GM12864 (cell line): Measurements from ENCODE around the gene NAALADL2.
"Not testable (repeated sequence)": the region's sequence is repeated elsewhere in the genome, so short reads cannot be mapped to it uniquely, and the experiment has no call there.

Source experiments
- DNase-seq: peaks from one replicate; pipeline ENCODE4 v3.0.0-alpha.2; 2011; ENCODE audit warnings: low read depth
- H3K4me3 ChIP-seq: 2 replicates; pipeline ENCODE4 v1.5.1; 2011; ENCODE audit warnings: mild to moderate bottlenecking, low read depth, low read length, control low read depth
- TF ChIP-seq, protein P1 (sequence below): IDR thresholded peaks from 2 replicates; pipeline ENCODE4 v1.5.1; 2011; ENCODE audit warnings: low read depth, mild to moderate bottlenecking, moderate library complexity, low read length, control low read depth, inconsistent platforms; ENCODE audit errors: missing control alignments

Gene NAALADL2

DNA sequence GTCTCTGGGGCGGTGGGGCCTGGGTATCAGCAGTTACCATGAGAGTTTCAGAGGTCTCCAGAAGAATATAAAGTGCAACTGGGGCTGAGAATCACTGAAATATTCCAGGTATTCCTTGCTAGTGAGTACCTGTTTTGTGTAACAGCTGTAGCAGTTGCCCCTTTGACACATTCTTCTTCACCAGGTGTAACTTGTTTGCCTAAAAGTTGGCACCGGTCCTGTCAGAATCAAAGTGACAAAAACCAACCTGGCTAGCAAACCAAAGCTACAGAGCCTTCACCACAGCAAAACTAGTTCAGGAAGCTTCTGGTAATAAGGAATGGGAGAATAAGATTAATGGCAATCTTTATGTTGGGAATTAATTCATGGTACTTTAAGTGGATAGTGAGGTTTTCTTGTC is 296.0 kb downstream of the NAALADL2 start:
- TF ChIP-seq, protein P1, sequence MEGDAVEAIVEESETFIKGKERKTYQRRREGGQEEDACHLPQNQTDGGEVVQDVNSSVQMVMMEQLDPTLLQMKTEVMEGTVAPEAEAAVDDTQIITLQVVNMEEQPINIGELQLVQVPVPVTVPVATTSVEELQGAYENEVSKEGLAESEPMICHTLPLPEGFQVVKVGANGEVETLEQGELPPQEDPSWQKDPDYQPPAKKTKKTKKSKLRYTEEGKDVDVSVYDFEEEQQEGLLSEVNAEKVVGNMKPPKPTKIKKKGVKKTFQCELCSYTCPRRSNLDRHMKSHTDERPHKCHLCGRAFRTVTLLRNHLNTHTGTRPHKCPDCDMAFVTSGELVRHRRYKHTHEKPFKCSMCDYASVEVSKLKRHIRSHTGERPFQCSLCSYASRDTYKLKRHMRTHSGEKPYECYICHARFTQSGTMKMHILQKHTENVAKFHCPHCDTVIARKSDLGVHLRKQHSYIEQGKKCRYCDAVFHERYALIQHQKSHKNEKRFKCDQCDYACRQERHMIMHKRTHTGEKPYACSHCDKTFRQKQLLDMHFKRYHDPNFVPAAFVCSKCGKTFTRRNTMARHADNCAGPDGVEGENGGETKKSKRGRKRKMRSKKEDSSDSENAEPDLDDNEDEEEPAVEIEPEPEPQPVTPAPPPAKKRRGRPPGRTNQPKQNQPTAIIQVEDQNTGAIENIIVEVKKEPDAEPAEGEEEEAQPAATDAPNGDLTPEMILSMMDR, result no peak
- no peak for DNase-seq

DNA sequence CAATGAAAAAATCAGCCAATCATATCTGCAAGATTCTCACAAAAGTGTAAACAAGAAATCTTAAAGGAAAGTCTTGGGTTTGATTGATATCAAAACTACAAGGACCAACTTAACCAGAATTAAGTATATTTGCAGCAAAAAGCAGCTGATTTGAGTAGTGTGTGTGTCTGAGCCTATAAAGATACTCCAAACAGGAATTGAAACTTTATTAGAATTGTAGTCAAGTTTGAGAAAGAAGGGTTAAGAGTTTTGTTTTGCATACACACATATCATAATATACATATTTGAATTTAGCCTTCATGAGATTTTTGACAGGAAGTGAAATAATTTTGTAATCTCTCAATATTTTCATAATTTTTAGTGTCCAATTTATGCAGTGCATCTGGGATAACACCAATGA is 300.1 kb downstream of the NAALADL2 start:
- H3K4me3 ChIP-seq, result no peak overlapping the region
- DNase-seq, result no peak
- TF ChIP-seq, protein P1, result no peak

More for the DNA sequence above, 296.0 kb downstream of the NAALADL2 start:
- no peak overlapping the region for H3K4me3 ChIP-seq

DNA sequence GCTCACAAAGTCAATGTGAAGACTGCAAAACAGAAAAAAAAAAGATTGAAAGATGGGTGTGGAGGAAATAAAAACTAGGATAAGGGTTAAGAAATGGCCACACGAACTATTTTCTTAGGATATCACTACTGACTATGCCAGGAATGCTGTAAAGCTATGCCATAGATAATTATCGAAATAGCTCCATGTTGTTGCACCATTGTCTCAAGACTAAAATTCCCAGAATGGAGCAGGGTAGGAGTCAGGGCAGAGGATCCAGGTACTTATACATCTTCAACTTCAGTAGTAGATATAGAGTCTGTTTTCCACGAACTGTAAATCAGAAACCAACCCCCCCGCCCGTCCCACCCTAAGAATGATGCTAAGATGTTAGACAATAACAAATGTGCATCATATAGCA is 302.2 kb downstream of the NAALADL2 start:
- DNase-seq, result no peak
- no peak overlapping the region for H3K4me3 ChIP-seq
- TF ChIP-seq, protein P1, result no peak

DNA sequence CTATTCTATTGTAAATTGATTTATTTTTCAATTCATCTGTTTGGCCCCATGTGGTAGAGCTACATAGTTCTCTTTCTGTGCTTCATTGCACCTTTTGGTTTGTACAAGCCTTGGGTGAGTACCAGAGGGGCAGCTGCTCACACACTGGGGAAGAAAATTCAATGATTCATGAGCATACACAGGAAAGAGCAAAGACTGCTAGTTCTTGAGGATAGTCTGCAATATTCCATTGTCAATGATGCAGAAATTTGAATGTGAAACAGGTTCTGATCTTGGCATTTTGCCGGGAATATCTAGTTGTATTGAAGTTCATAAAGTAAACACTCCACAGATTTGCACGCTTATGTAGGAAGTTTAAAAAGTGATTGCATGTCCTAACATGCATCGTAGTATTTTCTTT is 304.6 kb downstream of the NAALADL2 start:
- TF ChIP-seq, protein P1, result no peak
- no peak for DNase-seq
- H3K4me3 ChIP-seq, result no peak overlapping the region

DNA sequence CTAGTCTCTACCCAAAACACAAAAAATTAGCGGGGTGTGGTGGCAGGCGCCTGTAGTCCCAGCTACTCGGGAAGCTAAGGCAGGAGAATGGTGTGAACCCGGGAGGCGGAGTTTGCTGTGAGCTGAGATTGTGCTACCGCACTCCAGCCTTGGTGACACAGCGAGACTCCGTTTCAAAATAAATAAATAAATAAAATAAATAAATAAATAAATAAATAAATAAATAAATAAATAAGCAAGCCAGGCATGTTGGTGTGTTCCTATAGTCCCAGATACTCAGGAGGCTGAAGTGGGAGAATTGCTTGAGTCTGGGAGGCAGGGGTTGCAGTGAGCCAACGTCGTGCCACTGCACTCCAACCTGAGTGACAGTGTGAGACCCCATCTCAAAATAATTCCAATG is 314.0 kb downstream of the NAALADL2 start:
- H3K4me3 ChIP-seq, DNase-seq: not testable (repeated sequence)

DNA sequence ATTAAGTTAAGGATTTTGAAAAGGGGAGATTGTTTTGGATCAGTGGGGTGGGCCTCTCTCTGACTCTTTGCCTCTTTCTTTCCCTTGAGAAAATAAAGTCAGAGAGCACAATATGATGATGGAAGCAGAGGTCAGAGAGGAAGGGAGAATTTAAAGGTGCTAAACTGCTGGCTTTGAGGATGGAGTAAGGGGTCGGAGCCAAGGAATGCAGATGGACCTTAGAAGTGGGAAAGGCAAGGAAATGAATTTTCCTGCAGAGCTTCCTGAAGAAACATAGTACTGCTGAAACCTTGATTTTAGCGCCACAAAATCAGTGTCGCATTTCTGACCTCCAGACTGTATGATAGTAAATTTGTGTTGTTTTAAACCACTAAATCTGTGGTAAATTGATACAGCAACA is 317.4 kb downstream of the NAALADL2 start:
- H3K4me3 ChIP-seq, result no peak overlapping the region
- DNase-seq, result no peak
- TF ChIP-seq, protein P1, result no peak

DNA sequence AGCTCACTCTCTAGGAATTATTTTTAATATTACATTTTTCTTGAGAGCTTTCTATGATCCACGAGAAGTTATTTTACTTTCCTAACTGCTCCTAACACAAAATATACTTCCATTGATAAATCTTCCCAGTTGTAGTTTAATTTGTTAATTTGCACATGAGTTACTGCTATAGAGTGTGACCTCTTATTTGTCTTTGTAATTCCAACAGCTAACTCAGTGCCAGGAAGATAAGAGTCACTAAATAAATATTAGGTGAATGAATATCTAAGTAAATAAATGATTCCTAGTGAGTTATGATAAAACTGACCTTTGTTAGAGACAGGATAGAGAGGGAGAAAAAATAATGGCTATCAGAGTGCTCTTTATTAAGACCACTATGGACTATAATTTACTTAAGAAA is 319.9 kb downstream of the NAALADL2 start:
- no peak for DNase-seq
- TF ChIP-seq, protein P1, result no peak
- no peak overlapping the region for H3K4me3 ChIP-seq

DNA sequence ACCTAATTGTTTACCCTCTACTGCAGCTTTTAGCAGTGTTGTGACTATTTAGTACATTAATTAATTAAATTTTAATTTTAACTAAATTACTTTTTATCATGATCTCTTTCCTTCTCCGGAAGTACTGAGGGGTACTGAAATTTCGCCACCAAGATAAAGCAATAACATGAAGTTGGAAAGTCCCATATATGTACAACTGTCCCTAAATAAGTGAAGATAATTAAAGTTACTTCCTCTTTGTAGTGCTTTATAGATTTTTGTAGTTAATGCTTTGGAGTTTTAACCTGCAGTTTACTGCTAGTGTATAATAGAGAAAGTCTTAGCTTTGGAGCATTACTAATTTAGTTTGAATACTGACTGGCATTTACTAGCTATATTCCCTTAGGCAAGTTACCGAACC is 325.3 kb downstream of the NAALADL2 start:
- no peak overlapping the region for H3K4me3 ChIP-seq
- TF ChIP-seq, protein P1, result no peak
- no peak for DNase-seq
